Lower leg skin (tissue), 3 donors: ENCODE results near the gene APCDD1L.
"Not testable (repeated sequence)": the region's sequence is repeated elsewhere in the genome, so short reads cannot be mapped to it uniquely, and the experiment has no call there.

ENCODE experiments used
- POLR2A ChIP-seq, 2 donors: fragments of 450-650 bp; IDR thresholded peaks; one replicate each; pipeline ENCODE4 v1.6.1; 2016 to 2017; ENCODE audit warnings: antibody characterized with exemption in 2 of 2, mild to moderate bottlenecking in 1 of 2, moderate library complexity in 1 of 2
- TF ChIP-seq, protein P1 (sequence below), 3 donors: fragments of 450-650 bp; IDR thresholded peaks; one replicate each; pipeline ENCODE4 v1.5.1; 2016; ENCODE audit warnings: antibody characterized with exemption in 3 of 3, mild to moderate bottlenecking in 3 of 3, moderate library complexity in 2 of 3

DNA sequence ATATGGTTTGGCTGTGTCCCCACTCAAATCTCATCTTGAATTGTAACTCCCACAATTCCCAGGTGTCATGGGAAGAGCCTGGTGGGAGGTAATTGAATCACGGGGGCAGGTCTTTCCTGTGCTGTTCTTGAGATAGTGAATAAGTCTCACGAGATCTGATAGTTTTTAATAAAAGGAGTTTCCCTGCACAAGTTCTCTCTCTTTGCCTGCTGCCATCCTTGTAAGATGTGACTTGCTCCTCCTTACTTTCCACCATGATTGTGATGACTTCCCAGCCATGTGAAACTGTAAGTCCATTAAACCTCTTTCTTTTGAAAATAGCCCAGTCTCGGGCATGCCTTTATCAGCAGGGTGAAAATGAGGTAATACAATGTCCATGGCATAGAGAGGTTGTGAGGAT, 8.2 kb downstream of the APCDD1L start:
- TF ChIP-seq, protein P1, sequence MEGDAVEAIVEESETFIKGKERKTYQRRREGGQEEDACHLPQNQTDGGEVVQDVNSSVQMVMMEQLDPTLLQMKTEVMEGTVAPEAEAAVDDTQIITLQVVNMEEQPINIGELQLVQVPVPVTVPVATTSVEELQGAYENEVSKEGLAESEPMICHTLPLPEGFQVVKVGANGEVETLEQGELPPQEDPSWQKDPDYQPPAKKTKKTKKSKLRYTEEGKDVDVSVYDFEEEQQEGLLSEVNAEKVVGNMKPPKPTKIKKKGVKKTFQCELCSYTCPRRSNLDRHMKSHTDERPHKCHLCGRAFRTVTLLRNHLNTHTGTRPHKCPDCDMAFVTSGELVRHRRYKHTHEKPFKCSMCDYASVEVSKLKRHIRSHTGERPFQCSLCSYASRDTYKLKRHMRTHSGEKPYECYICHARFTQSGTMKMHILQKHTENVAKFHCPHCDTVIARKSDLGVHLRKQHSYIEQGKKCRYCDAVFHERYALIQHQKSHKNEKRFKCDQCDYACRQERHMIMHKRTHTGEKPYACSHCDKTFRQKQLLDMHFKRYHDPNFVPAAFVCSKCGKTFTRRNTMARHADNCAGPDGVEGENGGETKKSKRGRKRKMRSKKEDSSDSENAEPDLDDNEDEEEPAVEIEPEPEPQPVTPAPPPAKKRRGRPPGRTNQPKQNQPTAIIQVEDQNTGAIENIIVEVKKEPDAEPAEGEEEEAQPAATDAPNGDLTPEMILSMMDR (IDR thresholded peaks at IDR 0.05) = not testable (repeated sequence)
- not testable (repeated sequence) for TF ChIP-seq POLR2A (IDR thresholded peaks at IDR 0.05)
